Stimulated activated CD4-positive, alpha-beta T cell treated with anti-CD3 and anti-CD28 coated beads, Interleukin-2, amount 100 ng/mL, for 48 hours (primary cell): ENCODE results near the gene MTCH1.

Experiments
- DNase-seq, 2 donors: peaks; one replicate each; pipeline ENCODE4 v3.0.0-alpha.2; 2020

The MTCH1 gene

GRCh38 chr6:36920546-36920945 lies 65.5 kb downstream of the MTCH1 start:
- no peak for DNase-seq

DNA sequence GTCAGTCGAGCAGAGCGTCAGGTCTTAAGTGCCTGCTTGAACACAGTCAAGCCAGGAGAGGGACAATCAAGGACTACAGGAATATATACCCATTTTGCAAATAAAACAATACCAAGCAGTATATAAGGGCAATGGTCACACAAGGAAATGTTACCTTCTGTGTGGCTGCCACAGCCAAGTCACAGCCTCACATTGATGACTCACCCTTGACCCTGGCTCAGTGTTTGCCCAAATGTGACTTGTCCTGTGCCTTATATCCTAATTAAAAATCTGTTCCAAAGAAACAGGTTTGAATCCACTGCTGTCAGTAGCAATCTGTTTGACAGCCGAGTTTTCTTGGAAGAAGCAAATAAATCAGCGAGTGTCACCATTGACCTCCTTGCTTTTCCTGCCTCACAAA lies 65.9 kb downstream of the MTCH1 start:
- no peak for DNase-seq
